ENCODE data around the gene OGFR.

Gene OGFR

GRCh38 chr20:62804627-62805154 lies at the start of gene OGFR:
Gene OGFR, plus strand, starts transcription at chr20:62804835. Its CDS starts 25 bp downstream, at chr20:62804860.
- DNase-seq (ENCODE audit: extremely low spot score) = peak; percentile 68

GRCh38 chr20:62754991-62755356 lies 49.7 kb upstream of the OGFR start:
- POLR2A ChIA-PET = no interaction called here
- DNase-seq (ENCODE audit: extremely low spot score) = no peak
- TF ChIP-seq BHLHE40 (IDR thresholded peaks at IDR 0.05; ENCODE audit: borderline replicate concordance) = no peak
- no peak for TF ChIP-seq ELF4 (IDR thresholded peaks at IDR 0.05)
- no peak for TF ChIP-seq SP1 (IDR thresholded peaks at IDR 0.05)
- no peak for TF ChIP-seq CTBP1 (IDR thresholded peaks at IDR 0.05; ENCODE audit: borderline replicate concordance)
- TF ChIP-seq ZNF384 (IDR thresholded peaks at IDR 0.05) = no peak
- CTCF ChIA-PET = no interaction called here

More at GRCh38 chr20:62804627-62805154, at the start of gene OGFR:
- POLR2A ChIA-PET = interaction anchor here (3.5 kb wide), 1 partner anchor 9 kb away, joined by 25 read pairs; the partner anchor contains the start of gene MRGBP
- CTCF ChIA-PET = no interaction called here
- TF ChIP-seq LEF1 (IDR thresholded peaks at IDR 0.05; ENCODE audit: borderline replicate concordance) (no peak), ZNF384 (IDR thresholded peaks at IDR 0.05) (no peak), BHLHE40 (IDR thresholded peaks at IDR 0.05; ENCODE audit: borderline replicate concordance) (no peak), FOXA1 (IDR thresholded peaks at IDR 0.05) (no peak), FOXK2 (IDR thresholded peaks at IDR 0.05) (no peak), CTBP1 (IDR thresholded peaks at IDR 0.05; ENCODE audit: borderline replicate concordance) (no peak)

GRCh38 chr20:62755817-62756724 lies 48.6 kb upstream of the OGFR start:
- no peak for TF ChIP-seq CTBP1 (IDR thresholded peaks at IDR 0.05; ENCODE audit: borderline replicate concordance)
- POLR2A ChIA-PET = no interaction called here
- no peak for DNase-seq (ENCODE audit: extremely low spot score)
- CTCF ChIA-PET = no interaction called here

- no peak for DNase-seq (ENCODE audit: extremely low spot score)
- POLR2A ChIA-PET = no interaction called here
- CTCF ChIA-PET = no interaction called here
- TF ChIP-seq FOXA1 (IDR thresholded peaks at IDR 0.05) = no peak
- TF ChIP-seq ZNF384 (IDR thresholded peaks at IDR 0.05) = no peak
- TF ChIP-seq SP1 (IDR thresholded peaks at IDR 0.05) = no peak
- TF ChIP-seq L3MBTL2 (conservative IDR thresholded peaks at IDR 0.05) = no peak
- no peak for TF ChIP-seq ARNT (IDR thresholded peaks at IDR 0.05)
- TF ChIP-seq FOXK2 (IDR thresholded peaks at IDR 0.05) = no peak
Measured at GRCh38 chr20:62758226-62758912, 46.3 kb upstream of the OGFR start.

- DNase-seq (ENCODE audit: extremely low spot score) = no peak
- POLR2A ChIA-PET = no interaction called here
- CTCF ChIA-PET = interaction anchor here (0.7 kb wide), 1 partner anchor 117 kb away, joined by 3 read pairs; no protein-coding TSS in a partner anchor
- TF ChIP-seq L3MBTL2 (conservative IDR thresholded peaks at IDR 0.05) (no peak), LEF1 (IDR thresholded peaks at IDR 0.05; ENCODE audit: borderline replicate concordance) (no peak), FOXA1 (IDR thresholded peaks at IDR 0.05) (no peak), SP1 (IDR thresholded peaks at IDR 0.05) (no peak), SUZ12 (IDR thresholded peaks at IDR 0.05) (no peak), FOXK2 (IDR thresholded peaks at IDR 0.05) (no peak), ZNF384 (IDR thresholded peaks at IDR 0.05) (no peak), NFRKB (IDR thresholded peaks at IDR 0.05) (no peak), ARNT (IDR thresholded peaks at IDR 0.05) (no peak), ELF4 (IDR thresholded peaks at IDR 0.05) (no peak), CTBP1 (IDR thresholded peaks at IDR 0.05; ENCODE audit: borderline replicate concordance) (no peak), HDGF (IDR thresholded peaks at IDR 0.05; ENCODE audit: borderline replicate concordance) (no peak), TARDBP (IDR thresholded peaks at IDR 0.05) (no peak), FOXM1 (IDR thresholded peaks at IDR 0.05; ENCODE audit: borderline replicate concordance) (no peak), BHLHE40 (IDR thresholded peaks at IDR 0.05; ENCODE audit: borderline replicate concordance) (no peak), PKNOX1 (IDR thresholded peaks at IDR 0.05) (no peak)
Measured at GRCh38 chr20:62759981-62760431, 44.6 kb upstream of the OGFR start.

- ChIA-PET CTCF (interaction anchor here (0.7 kb wide), 1 partner anchor 117 kb away, joined by 3 read pairs; no protein-coding TSS in a partner anchor), POLR2A (no interaction called here)
- no peak for DNase-seq (ENCODE audit: extremely low spot score)
- TF ChIP-seq NFRKB (IDR thresholded peaks at IDR 0.05) (no peak), L3MBTL2 (conservative IDR thresholded peaks at IDR 0.05) (no peak), CTBP1 (IDR thresholded peaks at IDR 0.05; ENCODE audit: borderline replicate concordance) (no peak), SP1 (IDR thresholded peaks at IDR 0.05) (no peak), FOXM1 (IDR thresholded peaks at IDR 0.05; ENCODE audit: borderline replicate concordance) (no peak), TARDBP (IDR thresholded peaks at IDR 0.05) (no peak), FOXA1 (IDR thresholded peaks at IDR 0.05) (no peak), ARNT (IDR thresholded peaks at IDR 0.05) (no peak), ZNF384 (IDR thresholded peaks at IDR 0.05) (no peak), LEF1 (IDR thresholded peaks at IDR 0.05; ENCODE audit: borderline replicate concordance) (no peak)
Measured at GRCh38 chr20:62760471-62760855, 44.2 kb upstream of the OGFR start.

Data from HEK293T (cell line).